ENCODE measurements around the gene PAQR5.
"Not testable (repeated sequence)": the region's sequence is repeated elsewhere in the genome, so short reads cannot be mapped to it uniquely, and the experiment has no call there.

Gene PAQR5

GRCh38 chr15:69357773-69358771, 59.4 kb downstream of the PAQR5 start:
- DNase-seq (ENCODE audit: low read depth in 2 of 2) = no peak

GRCh38 chr15:69358850-69359249, 60.1 kb downstream of the PAQR5 start:
- no peak for DNase-seq (ENCODE audit: low read depth in 2 of 2)

- no peak for DNase-seq (ENCODE audit: low read depth in 2 of 2)
These were observed 61.0 kb downstream of the PAQR5 start for GRCh38 chr15:69359722-69360121.

GRCh38 chr15:69360642-69361041, 61.9 kb downstream of the PAQR5 start:
- no peak for DNase-seq (ENCODE audit: low read depth in 2 of 2)

GRCh38 chr15:69367236-69367635, 68.5 kb downstream of the PAQR5 start:
- no peak for DNase-seq (ENCODE audit: low read depth in 2 of 2)

- DNase-seq (ENCODE audit: low read depth in 2 of 2) = no peak
These were observed 70.9 kb downstream of the PAQR5 start for GRCh38 chr15:69369631-69370030.

- DNase-seq (ENCODE audit: low read depth in 2 of 2) = no peak
These were observed 74.7 kb downstream of the PAQR5 start for GRCh38 chr15:69373406-69373805.

- no peak for DNase-seq (ENCODE audit: low read depth in 2 of 2)
These were observed 76.6 kb downstream of the PAQR5 start for GRCh38 chr15:69375151-69375790.

- DNase-seq (ENCODE audit: low read depth in 2 of 2) = no peak
These were observed 78.7 kb downstream of the PAQR5 start for GRCh38 chr15:69377216-69377970.

- DNase-seq (ENCODE audit: low read depth in 2 of 2) = no peak
These were observed 81.5 kb downstream of the PAQR5 start for GRCh38 chr15:69380100-69380725.

GRCh38 chr15:69380726-69381105, 82.0 kb downstream of the PAQR5 start:
- no peak for DNase-seq (ENCODE audit: low read depth in 2 of 2)

- not testable (repeated sequence) for DNase-seq (ENCODE audit: low read depth in 2 of 2)
These were observed 83.5 kb downstream of the PAQR5 start for GRCh38 chr15:69382176-69382575.

- not testable (repeated sequence) for DNase-seq (ENCODE audit: low read depth in 2 of 2)
These were observed 85.4 kb downstream of the PAQR5 start for GRCh38 chr15:69384066-69384465.

GRCh38 chr15:69384626-69385598, 86.2 kb downstream of the PAQR5 start:
- DNase-seq (ENCODE audit: low read depth in 2 of 2) = no peak

- no peak for DNase-seq (ENCODE audit: low read depth in 2 of 2)
These were observed 87.1 kb downstream of the PAQR5 start for GRCh38 chr15:69385831-69386230.

GRCh38 chr15:69386284-69386683, 87.6 kb downstream of the PAQR5 start:
- no peak for DNase-seq (ENCODE audit: low read depth in 2 of 2)

GRCh38 chr15:69388260-69388705, 89.6 kb downstream of the PAQR5 start:
- no peak for DNase-seq (ENCODE audit: low read depth in 2 of 2)

- no peak for DNase-seq (ENCODE audit: low read depth in 2 of 2)
These were observed 90.7 kb downstream of the PAQR5 start for GRCh38 chr15:69389426-69389825.

GRCh38 chr15:69390575-69390974, 91.9 kb downstream of the PAQR5 start:
- DNase-seq (ENCODE audit: low read depth in 2 of 2) = no peak

- DNase-seq (ENCODE audit: low read depth in 2 of 2) = no peak
These were observed 92.5 kb downstream of the PAQR5 start for GRCh38 chr15:69391046-69391757.
